ENCODE results near the gene IGLON5. TPM values are rescaled to one million over a fixed set of nuclear protein-coding genes. Genes with fewer than 3 reads are reported as not detected.

IGLON5 gene
- total RNA-seq, 1 experiment from 2014 or later = not detected

GRCh38 chr19:51325161-51325976, 13.9 kb downstream of the IGLON5 start:
- DNase-seq = no peak
- Mint-ChIP-seq H3K27me3 (ENCODE audit: unreplicated experiment) (peaks cover 82% of the 10 kb centered on the region), H3K4me3 (ENCODE audit: low read depth, unreplicated experiment) (no peak overlapping the region), H3K4me1 (ENCODE audit: low read depth, unreplicated experiment) (peaks cover 8% of the 10 kb centered on the region), H3K27ac (ENCODE audit: unreplicated experiment) (no peak overlapping the region), H3K9me3 (ENCODE audit: low read depth, unreplicated experiment) (no peaks in the 10 kb centered on the region), H3K36me3 (ENCODE audit: insufficient read depth, unreplicated experiment) (peaks cover 4% of the 10 kb centered on the region)
- intact Hi-C loops (cut with micrococcal nuclease; ENCODE audit: unreplicated experiment) = no loop called here
- BruUV-seq (replicated peaks) = no TSS peak
- no peak for TF ChIP-seq CTCF (IDR thresholded peaks at IDR 0.05; ENCODE audit: unreplicated experiment)
- CTCF ChIA-PET = interaction anchor here (0.6 kb wide), 1 partner anchor 344 kb away, joined by 4 read pairs; no protein-coding TSS in a partner anchor

- CTCF ChIA-PET = no interaction called here
- TF ChIP-seq CTCF (IDR thresholded peaks at IDR 0.05; ENCODE audit: unreplicated experiment) = no peak
- H3K9me3 Mint-ChIP-seq (ENCODE audit: low read depth, unreplicated experiment) = peaks cover 2% of the 10 kb centered on the region
- no peak for DNase-seq
- no peak overlapping the region for H3K27ac Mint-ChIP-seq (ENCODE audit: unreplicated experiment)
- no peak overlapping the region for H3K4me3 Mint-ChIP-seq (ENCODE audit: low read depth, unreplicated experiment)
- H3K4me1 Mint-ChIP-seq (ENCODE audit: low read depth, unreplicated experiment) = peaks cover 8% of the 10 kb centered on the region
- intact Hi-C loops (cut with micrococcal nuclease; ENCODE audit: unreplicated experiment) = no loop called here
- H3K36me3 Mint-ChIP-seq (ENCODE audit: insufficient read depth, unreplicated experiment) = peaks cover 4% of the 10 kb centered on the region
- H3K27me3 Mint-ChIP-seq (ENCODE audit: unreplicated experiment) = peaks cover 71% of the 10 kb centered on the region
- no TSS peak for BruUV-seq (replicated peaks)
These were observed 15.0 kb downstream of the IGLON5 start for GRCh38 chr19:51326216-51327065.

GRCh38 chr19:51327066-51328001, 15.9 kb downstream of the IGLON5 start:
- TF ChIP-seq CTCF (IDR thresholded peaks at IDR 0.05; ENCODE audit: unreplicated experiment) = peak; percentile 29
- peaks cover 62% of the 10 kb centered on the region for H3K27me3 Mint-ChIP-seq (ENCODE audit: unreplicated experiment)
- DNase-seq = peak; percentile 70
- H3K9me3 Mint-ChIP-seq (ENCODE audit: low read depth, unreplicated experiment) = peaks cover 6% of the 10 kb centered on the region
- CTCF ChIA-PET = interaction anchor here (0.6 to 0.8 kb wide), 3 partner anchors 9 to 230 kb away, joined by 3 to 5 read pairs (median 4); no protein-coding TSS in a partner anchor
- peak overlapping the region; percentile 69 for H3K4me3 Mint-ChIP-seq (ENCODE audit: low read depth, unreplicated experiment)
- peaks cover 8% of the 10 kb centered on the region for H3K4me1 Mint-ChIP-seq (ENCODE audit: low read depth, unreplicated experiment)
- no peak overlapping the region for H3K27ac Mint-ChIP-seq (ENCODE audit: unreplicated experiment)
- H3K36me3 Mint-ChIP-seq (ENCODE audit: insufficient read depth, unreplicated experiment) = peaks cover 4% of the 10 kb centered on the region
- intact Hi-C loops (cut with micrococcal nuclease; ENCODE audit: unreplicated experiment) = no loop called here
- no TSS peak for BruUV-seq (replicated peaks)

GRCh38 chr19:51329411-51329810, 18.0 kb downstream of the IGLON5 start:
- no peak overlapping the region for H3K27ac Mint-ChIP-seq (ENCODE audit: unreplicated experiment)
- CTCF ChIA-PET = no interaction called here
- no peak overlapping the region for H3K4me3 Mint-ChIP-seq (ENCODE audit: low read depth, unreplicated experiment)
- TF ChIP-seq CTCF (IDR thresholded peaks at IDR 0.05; ENCODE audit: unreplicated experiment) = no peak
- intact Hi-C loops (cut with micrococcal nuclease; ENCODE audit: unreplicated experiment) = no loop called here
- H3K4me1 Mint-ChIP-seq (ENCODE audit: low read depth, unreplicated experiment) = peaks cover 8% of the 10 kb centered on the region
- BruUV-seq (replicated peaks) = no TSS peak
- peaks cover 41% of the 10 kb centered on the region for H3K27me3 Mint-ChIP-seq (ENCODE audit: unreplicated experiment)
- no peak for DNase-seq
- peaks cover 4% of the 10 kb centered on the region for H3K36me3 Mint-ChIP-seq (ENCODE audit: insufficient read depth, unreplicated experiment)
- H3K9me3 Mint-ChIP-seq (ENCODE audit: low read depth, unreplicated experiment) = peaks cover 6% of the 10 kb centered on the region

Data from Calu3 (cell line).